Colonic mucosa (tissue), 4 donors: Measurements from ENCODE around the gene MAP2. TPM values are rescaled to one million over a fixed set of nuclear protein-coding genes. Genes with fewer than 3 reads are reported as not detected.

Experiments
- DNase-seq: peaks from one replicate; pipeline ENCODE4 v3.0.0-alpha.2; 2020
- H3K27ac ChIP-seq: fragments of 200-600 bp; one replicate; pipeline ENCODE4 v1.8.0; 2021
- H3K27me3 ChIP-seq: fragments of 200-600 bp; one replicate; pipeline ENCODE4 v1.8.0; 2021
- H3K36me3 ChIP-seq: fragments of 200-600 bp; one replicate; pipeline ENCODE4 v1.8.0; 2021
- H3K4me1 ChIP-seq: fragments of 200-600 bp; one replicate; pipeline ENCODE4 v1.8.0; 2021; ENCODE audit warnings: mild to moderate bottlenecking
- H3K4me3 ChIP-seq: fragments of 200-600 bp; one replicate; pipeline ENCODE4 v1.8.0; 2021
- H3K9ac ChIP-seq, 2 donors: one replicate each; pipeline ENCODE4 v1.7.0; 2013; ENCODE audit warnings: control low read depth in 2 of 2, low read depth in 2 of 2, low read length in 2 of 2
- H3K9me3 ChIP-seq: fragments of 200-600 bp; one replicate; pipeline ENCODE4 v1.8.0; 2021
- CTCF ChIP-seq: fragments of 200-600 bp; IDR thresholded peaks from one replicate; pipeline ENCODE4 v1.8.0; 2022; ENCODE audit warnings: antibody characterized with exemption, mild to moderate bottlenecking
- intact Hi-C: fragments of 100-400 bp; cut with DNase I; formaldehyde crosslinking; loops from one replicate; pipeline ENCODE4 v1.14.1; 2022
- total RNA-seq, 2 donors: library from RNA; stranded (reverse); fragmentation: NEBNext Ultra II Directional in 1 of 2; extraction: Animal tissue kit (Norgen Biotek cat#: 25700) in 1 of 2; gene quantifications; one replicate each; pipeline ENCODE4 v1.2.1, GENCODE V29; 2021
- donor health status: healthy.
- donor health status: DM: no; HTN: no; CAD: no.
- donor health status: DM: no; HTN: no; CAD: no.

MAP2 gene
- total RNA-seq, 2 donors from 2014 or later, result 0.84 to 1.4 TPM

GRCh38 chr2:209721497-209721896, 297.6 kb downstream of the MAP2 start:
- intact Hi-C loops, result no loop called here
- no peak for DNase-seq
- TF ChIP-seq CTCF, result no peak
- Histone ChIP-seq H3K4me3 (no peak overlapping the region), H3K9ac (no peak overlapping the region), H3K9me3 (no peaks in the 10 kb centered on the region), H3K27ac (no peak overlapping the region), H3K27me3 (no peaks in the 10 kb centered on the region), H3K36me3 (no peaks in the 10 kb centered on the region), H3K4me1 (no peaks in the 10 kb centered on the region)

GRCh38 chr2:209726311-209726710, 302.5 kb downstream of the MAP2 start:
- no peak for DNase-seq
- intact Hi-C loops, result no loop called here
- no peaks in the 10 kb centered on the region for H3K4me1 ChIP-seq
- no peak overlapping the region for H3K9ac ChIP-seq
- no peaks in the 10 kb centered on the region for H3K36me3 ChIP-seq
- H3K4me3 ChIP-seq, result no peak overlapping the region
- no peak for TF ChIP-seq CTCF
- no peaks in the 10 kb centered on the region for H3K9me3 ChIP-seq
- H3K27me3 ChIP-seq, result no peaks in the 10 kb centered on the region
- no peak overlapping the region for H3K27ac ChIP-seq

GRCh38 chr2:209727077-209727476, 303.2 kb downstream of the MAP2 start:
- Histone ChIP-seq H3K4me3 (no peak overlapping the region), H3K36me3 (no peaks in the 10 kb centered on the region), H3K27me3 (no peaks in the 10 kb centered on the region), H3K27ac (no peak overlapping the region), H3K9ac (no peak overlapping the region), H3K4me1 (no peaks in the 10 kb centered on the region), H3K9me3 (no peaks in the 10 kb centered on the region)
- intact Hi-C loops, result no loop called here
- DNase-seq, result no peak
- no peak for TF ChIP-seq CTCF

- Histone ChIP-seq H3K4me3 (no peak overlapping the region), H3K9ac (no peak overlapping the region), H3K4me1 (no peaks in the 10 kb centered on the region), H3K27ac (no peak overlapping the region), H3K27me3 (no peaks in the 10 kb centered on the region), H3K9me3 (no peaks in the 10 kb centered on the region), H3K36me3 (no peaks in the 10 kb centered on the region)
- TF ChIP-seq CTCF, result no peak
- no peak for DNase-seq
- intact Hi-C loops, result no loop called here
Measured at GRCh38 chr2:209734805-209735204, 311.0 kb downstream of the MAP2 start.

GRCh38 chr2:209741953-209742352, 318.1 kb downstream of the MAP2 start:
- no peak for DNase-seq
- Histone ChIP-seq H3K9ac (no peak overlapping the region), H3K9me3 (no peaks in the 10 kb centered on the region), H3K27ac (no peak overlapping the region), H3K36me3 (no peaks in the 10 kb centered on the region), H3K4me1 (no peaks in the 10 kb centered on the region), H3K4me3 (no peak overlapping the region), H3K27me3 (no peaks in the 10 kb centered on the region)
- intact Hi-C loops, result no loop called here
- no peak for TF ChIP-seq CTCF

GRCh38 chr2:209753020-209753419, 329.2 kb downstream of the MAP2 start:
- H3K9me3 ChIP-seq, result no peaks in the 10 kb centered on the region
- H3K4me3 ChIP-seq, result no peak overlapping the region
- TF ChIP-seq CTCF, result no peak
- no peaks in the 10 kb centered on the region for H3K36me3 ChIP-seq
- DNase-seq, result no peak
- no peaks in the 10 kb centered on the region for H3K4me1 ChIP-seq
- H3K27ac ChIP-seq, result no peak overlapping the region
- H3K27me3 ChIP-seq, result no peaks in the 10 kb centered on the region
- intact Hi-C loops, result no loop called here
- H3K9ac ChIP-seq, result no peak overlapping the region
